ENCODE data around the gene COL4A2.

COL4A2 gene

DNA sequence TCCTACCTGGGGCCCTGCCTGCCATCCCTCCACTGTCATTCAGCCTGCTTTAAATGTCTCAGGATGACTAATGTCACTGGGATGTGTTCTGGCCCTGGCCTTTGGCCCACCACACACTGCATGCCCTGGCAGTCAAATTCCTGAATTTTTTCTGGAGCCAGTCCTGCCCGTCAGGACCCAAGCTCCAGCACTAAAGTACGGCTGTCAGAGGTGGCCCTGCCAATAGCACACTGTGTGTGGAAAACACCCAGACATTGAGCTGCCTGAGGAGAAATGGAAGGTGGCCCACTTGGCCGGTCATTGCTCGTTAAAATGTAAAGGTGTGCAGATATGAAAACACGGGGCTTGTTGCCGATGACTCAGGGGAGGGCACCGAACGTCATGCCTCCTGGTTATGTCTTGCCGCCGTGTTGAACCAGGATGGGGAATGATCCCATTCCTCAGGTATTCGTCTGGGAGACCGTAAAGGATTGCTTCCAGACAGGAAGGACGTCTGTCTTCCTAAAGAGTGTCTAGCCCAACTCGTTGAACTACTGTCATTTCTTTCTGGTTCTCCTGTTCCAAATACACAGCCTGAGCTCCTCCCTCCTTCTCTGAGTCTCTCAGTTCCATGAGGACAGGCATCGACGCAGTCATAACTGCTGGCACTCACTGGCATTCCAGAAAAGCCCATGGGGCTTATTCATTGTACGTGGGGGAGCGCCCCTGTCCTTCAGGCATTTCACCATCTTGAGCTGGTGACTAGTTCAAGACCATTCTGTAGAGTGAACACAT lies 40.6 kb downstream of the COL4A2 start:
- H3K4me2 ChIP-seq: no peak overlapping the region
- no peak overlapping the region for H3K27ac ChIP-seq
- no peaks in the 10 kb centered on the region for H3K27me3 ChIP-seq (ENCODE audit: insufficient read depth, low read depth)
- H3K9ac ChIP-seq: no peak overlapping the region
- no peaks in the 10 kb centered on the region for H3K36me3 ChIP-seq (ENCODE audit: insufficient read depth)
- no peaks in the 10 kb centered on the region for H3K4me1 ChIP-seq (ENCODE audit: low read depth, poor library complexity, severe bottlenecking)
- H3K79me2 ChIP-seq (ENCODE audit: insufficient read depth, low read depth): no peaks in the 10 kb centered on the region
- TF ChIP-seq, protein P1, sequence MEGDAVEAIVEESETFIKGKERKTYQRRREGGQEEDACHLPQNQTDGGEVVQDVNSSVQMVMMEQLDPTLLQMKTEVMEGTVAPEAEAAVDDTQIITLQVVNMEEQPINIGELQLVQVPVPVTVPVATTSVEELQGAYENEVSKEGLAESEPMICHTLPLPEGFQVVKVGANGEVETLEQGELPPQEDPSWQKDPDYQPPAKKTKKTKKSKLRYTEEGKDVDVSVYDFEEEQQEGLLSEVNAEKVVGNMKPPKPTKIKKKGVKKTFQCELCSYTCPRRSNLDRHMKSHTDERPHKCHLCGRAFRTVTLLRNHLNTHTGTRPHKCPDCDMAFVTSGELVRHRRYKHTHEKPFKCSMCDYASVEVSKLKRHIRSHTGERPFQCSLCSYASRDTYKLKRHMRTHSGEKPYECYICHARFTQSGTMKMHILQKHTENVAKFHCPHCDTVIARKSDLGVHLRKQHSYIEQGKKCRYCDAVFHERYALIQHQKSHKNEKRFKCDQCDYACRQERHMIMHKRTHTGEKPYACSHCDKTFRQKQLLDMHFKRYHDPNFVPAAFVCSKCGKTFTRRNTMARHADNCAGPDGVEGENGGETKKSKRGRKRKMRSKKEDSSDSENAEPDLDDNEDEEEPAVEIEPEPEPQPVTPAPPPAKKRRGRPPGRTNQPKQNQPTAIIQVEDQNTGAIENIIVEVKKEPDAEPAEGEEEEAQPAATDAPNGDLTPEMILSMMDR (conservative IDR thresholded peaks at IDR 0.05; ENCODE audit: low read depth, low read length): no peak
- H4K20me1 ChIP-seq (ENCODE audit: insufficient read depth): no peaks in the 10 kb centered on the region
- H2AFZ ChIP-seq (ENCODE audit: low read depth): no peak overlapping the region
- no peak overlapping the region for H3K4me3 ChIP-seq (IDR thresholded peaks at IDR 0.05; ENCODE audit: insufficient read depth, low read depth, low read length)

DNA sequence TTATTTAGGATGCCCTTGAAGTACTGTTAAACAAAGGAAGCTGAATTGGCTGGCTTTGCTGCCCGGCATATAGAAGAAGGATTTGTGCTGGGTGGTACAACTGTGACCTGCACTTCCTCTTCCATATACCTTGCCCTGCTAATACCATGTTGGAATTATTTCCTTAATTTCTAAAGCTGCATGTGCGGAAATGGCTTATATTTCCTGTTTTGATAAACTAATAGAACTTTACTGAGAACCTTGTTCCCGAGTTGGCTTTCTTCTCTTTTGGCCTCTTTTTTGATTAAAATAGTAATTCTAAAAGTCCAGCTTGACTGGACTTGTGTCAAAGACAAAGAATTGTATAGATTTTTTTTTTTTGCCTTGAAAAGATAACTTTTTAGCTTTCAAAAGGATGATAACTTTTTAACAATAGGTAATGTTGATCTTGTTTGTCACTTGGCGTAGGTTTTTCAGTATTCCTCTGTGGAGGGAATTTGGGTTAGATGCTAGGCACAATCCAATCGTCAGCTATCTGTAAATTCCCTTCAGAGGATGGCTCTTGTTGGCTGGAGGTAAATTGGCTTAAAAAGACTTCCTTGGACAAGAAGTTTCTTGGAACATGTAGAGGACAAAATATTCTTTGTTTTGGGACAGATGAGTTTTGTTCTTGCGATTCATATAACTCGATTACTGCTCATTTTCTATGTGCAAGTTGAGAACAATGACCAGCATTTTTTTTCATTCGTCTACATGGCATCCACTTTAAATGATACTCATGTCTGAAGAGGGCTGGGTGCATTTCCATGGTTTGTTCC lies 41.4 kb downstream of the COL4A2 start:
- H4K20me1 ChIP-seq (ENCODE audit: insufficient read depth): no peaks in the 10 kb centered on the region
- no peaks in the 10 kb centered on the region for H3K79me2 ChIP-seq (ENCODE audit: insufficient read depth, low read depth)
- no peak overlapping the region for H3K9ac ChIP-seq
- H3K36me3 ChIP-seq (ENCODE audit: insufficient read depth): no peaks in the 10 kb centered on the region
- no peak overlapping the region for H3K27ac ChIP-seq
- no peak overlapping the region for H3K4me2 ChIP-seq
- no peaks in the 10 kb centered on the region for H3K27me3 ChIP-seq (ENCODE audit: insufficient read depth, low read depth)
- TF ChIP-seq, protein P1 (conservative IDR thresholded peaks at IDR 0.05; ENCODE audit: low read depth, low read length): no peak
- no peaks in the 10 kb centered on the region for H3K4me1 ChIP-seq (ENCODE audit: low read depth, poor library complexity, severe bottlenecking)
- no peak overlapping the region for H2AFZ ChIP-seq (ENCODE audit: low read depth)
- no peak overlapping the region for H3K4me3 ChIP-seq (IDR thresholded peaks at IDR 0.05; ENCODE audit: insufficient read depth, low read depth, low read length)

DNA sequence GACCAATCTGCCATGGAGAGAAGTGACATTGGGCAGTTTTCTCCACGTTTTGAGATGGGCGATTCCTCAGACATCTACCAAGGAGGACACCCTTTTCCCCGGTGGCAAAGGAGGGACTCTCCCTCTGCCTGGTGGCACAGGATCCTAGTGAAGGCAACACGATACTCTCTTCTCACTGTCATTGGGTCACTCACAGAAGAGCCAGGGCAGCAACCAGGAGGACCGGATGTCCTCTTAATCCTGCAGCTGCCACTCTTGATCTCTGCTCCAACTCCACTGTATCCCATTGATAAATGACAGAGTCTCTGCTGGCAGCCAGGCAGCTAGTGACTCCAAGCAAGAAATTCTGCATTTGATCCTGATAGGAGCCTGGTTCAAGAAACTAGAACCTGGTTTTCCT lies 42.2 kb downstream of the COL4A2 start:
- H3K27me3 ChIP-seq (ENCODE audit: insufficient read depth, low read depth): no peaks in the 10 kb centered on the region
- H3K4me3 ChIP-seq (IDR thresholded peaks at IDR 0.05; ENCODE audit: insufficient read depth, low read depth, low read length): no peak overlapping the region
- no peak overlapping the region for H3K27ac ChIP-seq
- TF ChIP-seq, protein P1 (conservative IDR thresholded peaks at IDR 0.05; ENCODE audit: low read depth, low read length): no peak
- no peaks in the 10 kb centered on the region for H3K36me3 ChIP-seq (ENCODE audit: insufficient read depth)
- no peak overlapping the region for H3K4me2 ChIP-seq
- no peaks in the 10 kb centered on the region for H4K20me1 ChIP-seq (ENCODE audit: insufficient read depth)
- H3K4me1 ChIP-seq (ENCODE audit: low read depth, poor library complexity, severe bottlenecking): no peaks in the 10 kb centered on the region
- no peak overlapping the region for H2AFZ ChIP-seq (ENCODE audit: low read depth)
- H3K9ac ChIP-seq: no peak overlapping the region
- H3K79me2 ChIP-seq (ENCODE audit: insufficient read depth, low read depth): no peaks in the 10 kb centered on the region

DNA sequence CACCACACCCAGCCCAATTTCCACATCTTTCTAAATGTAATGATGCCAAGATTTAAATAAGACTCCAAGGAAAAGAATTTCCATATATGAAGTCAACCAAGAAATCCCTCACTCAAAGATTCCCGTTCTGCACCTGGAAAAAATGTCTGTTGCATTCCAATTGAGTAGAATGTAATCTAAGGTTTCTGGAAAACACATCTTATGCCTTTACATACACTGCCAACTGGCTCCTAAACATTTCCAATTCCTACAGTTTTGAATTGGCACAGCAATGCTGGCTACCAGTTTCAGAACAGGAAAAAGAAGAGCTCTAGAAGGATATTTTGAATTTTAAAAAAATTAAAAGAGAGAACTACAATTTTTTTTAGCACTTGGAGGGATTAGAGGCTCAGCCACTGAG lies 43.0 kb downstream of the COL4A2 start:
- H2AFZ ChIP-seq (ENCODE audit: low read depth): no peak overlapping the region

More for the DNA sequence above, 43.0 kb downstream of the COL4A2 start:
- H3K4me1 ChIP-seq (ENCODE audit: low read depth, poor library complexity, severe bottlenecking): no peaks in the 10 kb centered on the region
- no peak overlapping the region for H3K9ac ChIP-seq
- H3K79me2 ChIP-seq (ENCODE audit: insufficient read depth, low read depth): no peaks in the 10 kb centered on the region
- H3K4me2 ChIP-seq: no peak overlapping the region
- H3K27me3 ChIP-seq (ENCODE audit: insufficient read depth, low read depth): no peaks in the 10 kb centered on the region
- H3K27ac ChIP-seq: no peak overlapping the region
- no peak overlapping the region for H3K4me3 ChIP-seq (IDR thresholded peaks at IDR 0.05; ENCODE audit: insufficient read depth, low read depth, low read length)
- H4K20me1 ChIP-seq (ENCODE audit: insufficient read depth): no peaks in the 10 kb centered on the region
- TF ChIP-seq, protein P1 (conservative IDR thresholded peaks at IDR 0.05; ENCODE audit: low read depth, low read length): no peak
- H3K36me3 ChIP-seq (ENCODE audit: insufficient read depth): no peaks in the 10 kb centered on the region
